Vagina (tissue), 2 donors: ENCODE results near the gene MERTK. TPM values are rescaled to one million over a fixed set of nuclear protein-coding genes. Genes with fewer than 3 reads are reported as not detected.
"Not testable (repeated sequence)": the region's sequence is repeated elsewhere in the genome, so short reads cannot be mapped to it uniquely, and the experiment has no call there.

Experiments used
- DNase-seq, 2 donors: peaks; one replicate each; pipeline ENCODE4 v3.0.0-alpha.2; 2017; ENCODE audit errors: extremely low spot score in 2 of 2
- H3K27ac ChIP-seq: fragments of 200-600 bp; sonication (generic); one replicate; pipeline ENCODE4 v1.5.1; 2019
- H3K27me3 ChIP-seq: fragments of 200-600 bp; sonication (generic); one replicate; pipeline ENCODE4 v1.5.1; 2019
- H3K36me3 ChIP-seq, 2 donors: fragments of 200-600 bp; sonication (generic); one replicate each; pipeline ENCODE4 v1.5.1; 2017 to 2019
- H3K4me1 ChIP-seq: fragments of 200-600 bp; sonication (generic); one replicate; pipeline ENCODE4 v1.5.1; 2019
- H3K4me3 ChIP-seq, 2 donors: fragments of 200-600 bp; sonication (generic); 1 replicate in 1 of 2; 2 replicates in 1 of 2; pipeline ENCODE4 v1.5.1; 2016 to 2019
- H3K9me3 ChIP-seq: fragments of 200-600 bp; sonication (generic); one replicate; pipeline ENCODE4 v1.5.1; 2019
- POLR2A ChIP-seq, 2 donors: fragments of 450-650 bp; IDR thresholded peaks; one replicate each; pipeline ENCODE4 v1.6.1; 2017; ENCODE audit warnings: antibody characterized with exemption in 2 of 2, mild to moderate bottlenecking in 2 of 2, moderate library complexity in 2 of 2
- POLR2AphosphoS5 ChIP-seq, 2 donors: sonication (generic); formaldehyde crosslinking; IDR thresholded peaks; one replicate each; pipeline ENCODE4 v1.9.0; 2017; ENCODE audit warnings: antibody characterized with exemption in 2 of 2, mild to moderate bottlenecking in 2 of 2, low read depth in 1 of 2; ENCODE audit not compliant: insufficient read depth in 1 of 2
- intact Hi-C: fragments of 100-400 bp; cut with DNase I; formaldehyde crosslinking; loops from one replicate; pipeline ENCODE4 v1.15.1; 2023
- total RNA-seq: library from RNA; depleted of rRNA; stranded (reverse); fragments of >200 nt; gene quantifications from one replicate; pipeline ENCODE4 v1.2.3, GENCODE V29; 2016
- TF ChIP-seq, protein P1 (sequence below), 3 experiments: fragments of 450-650 bp in 2 of 3; fragments of 200-600 bp in 1 of 3; sonication (generic) in 1 of 3; IDR thresholded peaks; one replicate each; pipeline ENCODE4 v1.5.1; 2017 to 2019; ENCODE audit warnings: antibody characterized with exemption in 3 of 3, mild to moderate bottlenecking in 2 of 3, moderate library complexity in 2 of 3

The MERTK gene
- total RNA-seq, 1 donor from 2014 or later: 15.7 TPM

DNA sequence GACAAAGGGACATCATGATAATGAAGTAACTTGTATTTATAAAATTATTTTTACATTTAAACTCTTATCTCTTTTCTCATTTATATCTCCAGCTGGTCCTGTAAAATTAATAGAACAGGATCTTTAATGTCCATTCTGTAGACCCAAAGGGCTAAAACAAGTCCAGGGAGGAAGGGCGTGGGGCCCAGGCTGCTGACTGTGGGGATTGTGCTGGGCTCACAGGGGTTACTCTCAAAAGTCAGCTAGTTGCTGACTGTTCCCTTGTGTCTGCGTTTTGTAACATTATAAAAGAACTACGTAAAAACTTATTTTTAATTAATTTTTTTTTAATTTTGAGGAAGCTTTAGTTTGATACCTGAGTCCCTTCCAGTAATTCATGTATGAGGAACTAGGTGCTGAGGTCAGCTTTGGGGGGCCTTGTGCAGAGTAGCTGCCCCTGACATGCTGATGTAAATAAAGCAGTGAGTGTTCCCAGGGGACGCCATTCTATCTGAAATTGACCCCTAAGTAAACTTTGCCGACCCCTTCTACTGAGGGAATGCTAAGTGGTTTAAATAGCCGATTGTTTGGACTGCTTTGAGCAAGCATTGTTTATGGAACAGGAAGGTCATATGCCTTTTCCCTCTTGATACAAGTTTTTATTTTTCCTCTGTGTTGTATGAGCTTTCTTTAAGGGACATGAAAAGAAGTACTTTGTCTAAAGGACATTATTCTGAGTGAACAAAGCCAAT is 56.4 kb downstream of the MERTK start:
- no peak for DNase-seq
- no peaks in the 10 kb centered on the region for H3K36me3 ChIP-seq

DNA sequence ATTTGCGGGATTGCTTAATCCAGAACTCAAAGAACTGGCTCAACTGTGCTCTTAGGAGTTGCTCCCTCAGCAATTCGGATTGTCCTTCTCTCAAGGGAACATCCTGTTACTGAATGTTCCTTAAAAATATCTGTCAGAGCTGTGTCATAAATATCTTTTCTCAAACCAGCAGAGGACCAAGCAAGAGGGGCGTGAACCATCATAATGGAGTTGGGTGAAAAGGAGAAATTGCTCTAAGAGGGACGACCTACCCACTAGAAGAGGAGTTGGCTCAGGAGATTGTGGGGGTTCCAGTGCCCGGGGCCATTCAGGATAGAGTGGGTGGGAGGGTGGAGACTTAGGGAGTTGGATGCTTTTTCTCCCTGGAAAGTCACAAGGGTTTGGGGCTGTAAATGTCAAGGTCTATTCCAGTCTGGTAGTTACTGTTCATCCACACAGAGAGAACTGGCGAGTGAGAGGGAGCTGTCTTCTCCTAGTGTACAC is 59.5 kb downstream of the MERTK start:
- intact Hi-C loops: no loop called here
- Histone ChIP-seq H3K27ac (peak overlapping the region; percentile 60), H3K4me1 (peaks cover 28% of the 10 kb centered on the region), H3K36me3 (no peaks in the 10 kb centered on the region), H3K9me3 (no peaks in the 10 kb centered on the region), H3K27me3 (no peaks in the 10 kb centered on the region), H3K4me3 (no peak overlapping the region)
- TF ChIP-seq, protein P1, sequence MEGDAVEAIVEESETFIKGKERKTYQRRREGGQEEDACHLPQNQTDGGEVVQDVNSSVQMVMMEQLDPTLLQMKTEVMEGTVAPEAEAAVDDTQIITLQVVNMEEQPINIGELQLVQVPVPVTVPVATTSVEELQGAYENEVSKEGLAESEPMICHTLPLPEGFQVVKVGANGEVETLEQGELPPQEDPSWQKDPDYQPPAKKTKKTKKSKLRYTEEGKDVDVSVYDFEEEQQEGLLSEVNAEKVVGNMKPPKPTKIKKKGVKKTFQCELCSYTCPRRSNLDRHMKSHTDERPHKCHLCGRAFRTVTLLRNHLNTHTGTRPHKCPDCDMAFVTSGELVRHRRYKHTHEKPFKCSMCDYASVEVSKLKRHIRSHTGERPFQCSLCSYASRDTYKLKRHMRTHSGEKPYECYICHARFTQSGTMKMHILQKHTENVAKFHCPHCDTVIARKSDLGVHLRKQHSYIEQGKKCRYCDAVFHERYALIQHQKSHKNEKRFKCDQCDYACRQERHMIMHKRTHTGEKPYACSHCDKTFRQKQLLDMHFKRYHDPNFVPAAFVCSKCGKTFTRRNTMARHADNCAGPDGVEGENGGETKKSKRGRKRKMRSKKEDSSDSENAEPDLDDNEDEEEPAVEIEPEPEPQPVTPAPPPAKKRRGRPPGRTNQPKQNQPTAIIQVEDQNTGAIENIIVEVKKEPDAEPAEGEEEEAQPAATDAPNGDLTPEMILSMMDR (IDR thresholded peaks at IDR 0.05): no peak
- peak; percentile 22 to 88 for TF ChIP-seq POLR2AphosphoS5 (IDR thresholded peaks at IDR 0.05; ENCODE audit: insufficient read depth in 1 of 2, low read depth in 1 of 2)
- TF ChIP-seq POLR2A (IDR thresholded peaks at IDR 0.05): no peak
- no peak for DNase-seq

More for the DNA sequence above, 56.4 kb downstream of the MERTK start:
- H3K27ac ChIP-seq: no peak overlapping the region
- H3K27me3 ChIP-seq: no peaks in the 10 kb centered on the region
- TF ChIP-seq POLR2A (IDR thresholded peaks at IDR 0.05) (no peak), POLR2AphosphoS5 (IDR thresholded peaks at IDR 0.05; ENCODE audit: insufficient read depth in 1 of 2, low read depth in 1 of 2) (no peak)
- TF ChIP-seq, protein P1 (IDR thresholded peaks at IDR 0.05): no peak
- no peak overlapping the region for H3K4me3 ChIP-seq
- H3K9me3 ChIP-seq: no peaks in the 10 kb centered on the region
- peaks cover 28% of the 10 kb centered on the region for H3K4me1 ChIP-seq
- intact Hi-C loops: no loop called here

DNA sequence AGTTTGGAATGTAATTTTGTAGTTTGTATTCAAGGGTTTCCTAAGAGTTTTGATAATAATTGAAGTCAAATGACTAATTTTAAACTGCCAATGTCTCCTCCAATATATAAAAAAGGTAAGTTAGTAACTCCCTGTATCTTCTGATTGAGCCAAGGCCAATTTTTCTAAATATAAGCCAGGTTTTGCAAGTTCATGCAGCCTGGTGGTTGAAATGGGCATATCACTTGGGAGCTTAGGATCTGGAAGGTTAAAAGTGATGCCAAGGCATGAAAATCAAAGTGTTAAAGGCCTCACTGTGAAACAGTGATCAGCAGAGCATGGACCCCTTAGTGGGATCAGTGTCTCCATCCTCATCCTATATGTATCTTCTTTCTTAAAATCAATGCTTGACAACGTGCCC is 60.5 kb downstream of the MERTK start:
- Histone ChIP-seq H3K27me3 (no peaks in the 10 kb centered on the region), H3K36me3 (no peaks in the 10 kb centered on the region), H3K9me3 (no peaks in the 10 kb centered on the region), H3K4me3 (no peak overlapping the region), H3K27ac (peak overlapping the region; percentile 60), H3K4me1 (peaks cover 28% of the 10 kb centered on the region)
- intact Hi-C loops: no loop called here
- DNase-seq: peak in 1 of 2 donors; percentile 37
- TF ChIP-seq POLR2A (IDR thresholded peaks at IDR 0.05): no peak
- no peak for TF ChIP-seq POLR2AphosphoS5 (IDR thresholded peaks at IDR 0.05; ENCODE audit: insufficient read depth in 1 of 2, low read depth in 1 of 2)
- TF ChIP-seq, protein P1 (IDR thresholded peaks at IDR 0.05): peak in 1 of 3 experiments; percentile 14

DNA sequence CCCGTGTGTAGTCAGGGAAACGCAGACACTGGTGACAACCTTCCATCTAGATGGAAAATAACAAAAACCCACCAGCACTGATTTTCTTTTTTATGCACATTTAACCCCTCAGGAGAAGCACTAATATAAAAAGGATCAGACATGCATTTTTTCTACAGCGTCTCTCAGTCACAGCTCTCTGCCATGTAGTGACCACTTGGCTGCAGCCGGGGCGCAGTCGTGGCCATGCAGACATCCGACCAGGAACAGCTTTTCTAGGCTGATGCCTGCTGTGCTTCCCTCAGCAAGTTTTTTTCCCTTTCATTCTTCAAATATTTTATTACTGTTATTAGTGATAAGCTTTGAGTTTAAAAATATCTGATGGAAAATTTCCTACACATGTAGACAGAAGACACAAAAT is 63.3 kb downstream of the MERTK start:
- Histone ChIP-seq H3K36me3 (peaks cover 0 to 6% of the 10 kb centered on the region in 2 donors), H3K27ac (no peak overlapping the region), H3K9me3 (no peaks in the 10 kb centered on the region), H3K4me3 (no peak overlapping the region), H3K27me3 (no peaks in the 10 kb centered on the region), H3K4me1 (peaks cover 33% of the 10 kb centered on the region)
- intact Hi-C loops: no loop called here
- no peak for DNase-seq
- TF ChIP-seq, protein P1 (IDR thresholded peaks at IDR 0.05): no peak
- TF ChIP-seq POLR2AphosphoS5 (IDR thresholded peaks at IDR 0.05; ENCODE audit: insufficient read depth in 1 of 2, low read depth in 1 of 2): no peak
- TF ChIP-seq POLR2A (IDR thresholded peaks at IDR 0.05): no peak

DNA sequence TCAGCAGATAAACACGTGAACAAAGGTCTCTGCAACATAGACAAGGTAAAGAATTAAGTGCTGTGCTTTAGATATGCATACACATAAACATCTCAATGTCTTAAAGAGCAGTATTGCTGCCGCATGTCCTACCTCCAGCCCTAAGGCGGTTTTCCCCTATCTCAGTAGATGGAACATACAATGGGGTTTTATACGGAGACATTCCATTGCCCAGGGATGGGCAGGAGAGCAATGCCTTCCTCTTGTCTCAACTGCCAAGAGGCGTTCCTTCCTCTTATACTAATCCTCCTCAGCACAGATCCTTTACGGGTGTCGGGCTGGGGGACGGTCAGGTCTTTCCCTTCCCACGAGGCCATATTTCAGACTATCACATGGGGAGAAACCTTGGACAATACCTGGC is 64.7 kb downstream of the MERTK start:
- H3K36me3 ChIP-seq, H3K9me3 ChIP-seq, H3K27ac ChIP-seq, intact Hi-C loops, DNase-seq, H3K4me3 ChIP-seq, H3K27me3 ChIP-seq: not testable (repeated sequence)
- H3K4me1 ChIP-seq: peaks cover 23% of the 10 kb centered on the region

DNA sequence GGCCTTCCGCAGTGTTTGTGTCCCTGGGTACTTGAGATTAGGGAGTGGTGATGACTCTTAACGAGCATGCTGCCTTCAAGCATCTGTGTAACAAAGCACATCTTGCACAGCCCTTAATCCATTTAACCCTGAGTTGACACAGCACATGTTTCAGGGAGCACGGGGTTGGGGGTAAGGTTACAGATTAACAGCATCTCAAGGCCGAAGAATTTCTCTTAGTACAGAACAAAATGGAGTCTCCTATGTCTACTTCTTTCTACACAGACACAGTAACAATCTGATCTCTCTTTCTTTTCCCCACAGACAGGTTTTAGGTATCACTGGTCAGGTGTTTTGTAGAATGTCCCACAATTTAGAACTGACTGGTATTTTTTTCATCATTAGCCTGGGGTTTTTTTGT is 65.1 kb downstream of the MERTK start:
- H3K27ac ChIP-seq, H3K36me3 ChIP-seq, DNase-seq, intact Hi-C loops, H3K27me3 ChIP-seq, H3K4me3 ChIP-seq, H3K9me3 ChIP-seq: not testable (repeated sequence)
- peaks cover 19% of the 10 kb centered on the region for H3K4me1 ChIP-seq
